ENCODE data around the gene JMJD6. TPM values are rescaled to one million over a fixed set of nuclear protein-coding genes. Genes with fewer than 3 reads are reported as not detected.

Gene JMJD6
- total and polyA plus RNA-seq, 9 of the 15 experiments (the other 6 are each of a cell fraction or from before 2014, with no cell fraction given): 2.5 to 52.3 (median 36.3) TPM

- TF ChIP-seq TSHZ1 (CRISPR knock-in tag; IDR thresholded peaks at IDR 0.05) (no peak), ZNF384 (IDR thresholded peaks at IDR 0.05; ENCODE audit: low read depth, low read length) (no peak), ID3 (CRISPR knock-in tag; IDR thresholded peaks at IDR 0.05) (no peak), ID3 (tag; IDR thresholded peaks at IDR 0.05) (no peak; the same call in none of the 2 replicates), XRCC3 (IDR thresholded peaks at IDR 0.05) (no peak), ELK1 (CRISPR knock-in tag; IDR thresholded peaks at IDR 0.05) (no peak), ZBTB34 (CRISPR knock-in tag; IDR thresholded peaks at IDR 0.05) (no peak), U2AF1 (optimal IDR thresholded peaks at IDR 0.05; ENCODE audit: low read depth, low read length) (no peak), ETV1 (tag; conservative IDR thresholded peaks at IDR 0.05; ENCODE audit: low read depth) (no peak; the same call in 1 of the 2 replicates), MAFK (IDR thresholded peaks at IDR 0.05; ENCODE audit: low read length) (no peak), FIP1L1 (IDR thresholded peaks at IDR 0.05; ENCODE audit: low read depth, low read length, poor library complexity, severe bottlenecking) (peak; percentile 1), ETS1 (conservative IDR thresholded peaks at IDR 0.05; ENCODE audit: control insufficient read depth, low read depth, low read length) (peak; percentile 82), LEF1 (IDR thresholded peaks at IDR 0.05) (no peak), HDAC6 (IDR thresholded peaks at IDR 0.05; ENCODE audit: low read depth, low read length) (no peak), RBBP5 (IDR thresholded peaks at IDR 0.05; ENCODE audit: borderline replicate concordance, insufficient read depth, low read length, poor library complexity, severe bottlenecking) (peak; percentile 74), HNRNPLL (IDR thresholded peaks at IDR 0.05; ENCODE audit: low read depth, low read length, poor library complexity, severe bottlenecking) (peak; percentile 97), ATF7 (IDR thresholded peaks at IDR 0.05) (peak; percentile 41), ZNF146 (CRISPR knock-in tag; IDR thresholded peaks at IDR 0.05; ENCODE audit: unreplicated experiment) (no peak), ESRRA (IDR thresholded peaks at IDR 0.05; ENCODE audit: borderline replicate concordance, low read depth) (peak; percentile 27; the same call in 1 of the 2 replicates), DNMT1 (IDR thresholded peaks at IDR 0.05) (no peak), MEIS2 (IDR thresholded peaks at IDR 0.05; ENCODE audit: partially characterized antibody) (no peak)
Observed at GRCh38 chr17:76726231-76726775, at the start of gene JMJD6 (continued).
